ENCODE data around the gene SQSTM1. TPM values are rescaled to one million over a fixed set of nuclear protein-coding genes. Genes with fewer than 3 reads are reported as not detected.
"Not testable (repeated sequence)": the region's sequence is repeated elsewhere in the genome, so short reads cannot be mapped to it uniquely, and the experiment has no call there.

The SQSTM1 gene
- total RNA-seq, 1 donor from 2014 or later = 97.0 TPM

GRCh38 chr5:179780362-179780761 lies 40.3 kb upstream of the SQSTM1 start:
- no peak overlapping the region for H3K4me3 Mint-ChIP-seq (ENCODE audit: unreplicated experiment)
- H3K27me3 Mint-ChIP-seq (ENCODE audit: unreplicated experiment) = peaks cover 6% of the 10 kb centered on the region
- peak overlapping the region; percentile 86 for H3K27ac Mint-ChIP-seq (ENCODE audit: unreplicated experiment)
- no peak for DNase-seq
- peaks cover 9% of the 10 kb centered on the region for H3K9me3 Mint-ChIP-seq (ENCODE audit: unreplicated experiment)
- TF ChIP-seq CTCF (IDR thresholded peaks at IDR 0.05; ENCODE audit: partially characterized antibody, unreplicated experiment) = no peak
- H3K36me3 Mint-ChIP-seq (ENCODE audit: unreplicated experiment) = no peaks in the 10 kb centered on the region
- peaks cover 30% of the 10 kb centered on the region for H3K4me1 Mint-ChIP-seq (ENCODE audit: low read depth, unreplicated experiment)

- no peak for DNase-seq
- H3K36me3 Mint-ChIP-seq (ENCODE audit: unreplicated experiment) = no peaks in the 10 kb centered on the region
- no peak overlapping the region for H3K27ac Mint-ChIP-seq (ENCODE audit: unreplicated experiment)
- TF ChIP-seq CTCF (IDR thresholded peaks at IDR 0.05; ENCODE audit: partially characterized antibody, unreplicated experiment) = no peak
- H3K27me3 Mint-ChIP-seq (ENCODE audit: unreplicated experiment) = peaks cover 8% of the 10 kb centered on the region
- peaks cover 27% of the 10 kb centered on the region for H3K4me1 Mint-ChIP-seq (ENCODE audit: low read depth, unreplicated experiment)
- peaks cover 9% of the 10 kb centered on the region for H3K9me3 Mint-ChIP-seq (ENCODE audit: unreplicated experiment)
- H3K4me3 Mint-ChIP-seq (ENCODE audit: unreplicated experiment) = no peak overlapping the region
These were observed 38.9 kb upstream of the SQSTM1 start for GRCh38 chr5:179781846-179782245.

GRCh38 chr5:179783128-179783527 lies 37.6 kb upstream of the SQSTM1 start:
- no peak overlapping the region for H3K4me3 Mint-ChIP-seq (ENCODE audit: unreplicated experiment)
- H3K27me3 Mint-ChIP-seq (ENCODE audit: unreplicated experiment) = peaks cover 10% of the 10 kb centered on the region
- H3K27ac Mint-ChIP-seq (ENCODE audit: unreplicated experiment) = no peak overlapping the region
- peaks cover 17% of the 10 kb centered on the region for H3K4me1 Mint-ChIP-seq (ENCODE audit: low read depth, unreplicated experiment)
- no peak for DNase-seq
- no peaks in the 10 kb centered on the region for H3K36me3 Mint-ChIP-seq (ENCODE audit: unreplicated experiment)
- peaks cover 6% of the 10 kb centered on the region for H3K9me3 Mint-ChIP-seq (ENCODE audit: unreplicated experiment)
- TF ChIP-seq CTCF (IDR thresholded peaks at IDR 0.05; ENCODE audit: partially characterized antibody, unreplicated experiment) = no peak

- H3K27me3 Mint-ChIP-seq (ENCODE audit: unreplicated experiment) = peaks cover 4% of the 10 kb centered on the region
- no peaks in the 10 kb centered on the region for H3K36me3 Mint-ChIP-seq (ENCODE audit: unreplicated experiment)
- H3K27ac Mint-ChIP-seq (ENCODE audit: unreplicated experiment) = no peak overlapping the region
- no peak for TF ChIP-seq CTCF (IDR thresholded peaks at IDR 0.05; ENCODE audit: partially characterized antibody, unreplicated experiment)
- no peak overlapping the region for H3K4me3 Mint-ChIP-seq (ENCODE audit: unreplicated experiment)
- no peak for DNase-seq
- no peaks in the 10 kb centered on the region for H3K9me3 Mint-ChIP-seq (ENCODE audit: unreplicated experiment)
- H3K4me1 Mint-ChIP-seq (ENCODE audit: low read depth, unreplicated experiment) = no peaks in the 10 kb centered on the region
These were observed 33.8 kb upstream of the SQSTM1 start for GRCh38 chr5:179786861-179787260.

- no peak for TF ChIP-seq CTCF (IDR thresholded peaks at IDR 0.05; ENCODE audit: partially characterized antibody, unreplicated experiment)
- Mint-ChIP-seq H3K9me3 (ENCODE audit: unreplicated experiment) (peaks cover 2% of the 10 kb centered on the region), H3K27me3 (ENCODE audit: unreplicated experiment) (peaks cover 6% of the 10 kb centered on the region), H3K36me3 (ENCODE audit: unreplicated experiment) (no peaks in the 10 kb centered on the region), H3K4me1 (ENCODE audit: low read depth, unreplicated experiment) (no peaks in the 10 kb centered on the region), H3K4me3 (ENCODE audit: unreplicated experiment) (no peak overlapping the region), H3K27ac (ENCODE audit: unreplicated experiment) (no peak overlapping the region)
- no peak for DNase-seq
These were observed 32.4 kb upstream of the SQSTM1 start for GRCh38 chr5:179788193-179788854.

- not testable (repeated sequence) for H3K4me1 Mint-ChIP-seq (ENCODE audit: low read depth, unreplicated experiment); DNase-seq; H3K4me3 Mint-ChIP-seq (ENCODE audit: unreplicated experiment); H3K27ac Mint-ChIP-seq (ENCODE audit: unreplicated experiment); H3K36me3 Mint-ChIP-seq (ENCODE audit: unreplicated experiment); H3K9me3 Mint-ChIP-seq (ENCODE audit: unreplicated experiment); H3K27me3 Mint-ChIP-seq (ENCODE audit: unreplicated experiment)
These were observed 31.4 kb upstream of the SQSTM1 start for GRCh38 chr5:179789278-179789677.
